HG03432 (cell line): Measurements from ENCODE around the gene KLF13.

ENCODE experiments used
- ATAC-seq: cut with Tn5 transposase; IDR thresholded peaks from one replicate; pipeline ENCODE4 v1.9.1; 2021; ENCODE audit warnings: mild to moderate bottlenecking, moderate library complexity; ENCODE audit not compliant: unreplicated experiment

The KLF13 gene

GRCh38 chr15:31326156-31326874 lies at the start of gene KLF13:
TSS of gene KLF13 (plus strand) at chr15:31326835. CDS start at chr15:31327213, 378 bp downstream.
- peak; percentile 66 for ATAC-seq

- ATAC-seq, result no peak
These were observed 49.1 kb upstream of the KLF13 start for GRCh38 chr15:31277335-31278060.

DNA sequence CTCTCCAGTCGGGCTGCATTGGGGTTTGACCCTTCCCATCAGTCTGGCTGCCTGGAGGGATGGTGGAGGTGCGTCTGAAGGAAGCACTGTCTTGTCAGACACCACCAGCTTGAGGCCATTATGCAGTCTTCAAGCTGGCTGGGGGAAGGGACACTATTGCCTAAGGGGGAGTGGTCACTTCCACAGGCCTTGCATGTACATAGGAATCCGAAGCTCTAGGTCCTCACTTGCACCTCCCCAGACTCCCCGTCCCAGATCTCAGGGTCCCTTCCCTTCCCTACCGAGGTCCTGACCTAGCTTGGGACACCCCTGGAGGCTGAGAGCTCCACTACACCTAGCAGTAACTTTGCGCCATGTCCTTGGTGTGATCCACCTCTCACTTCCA lies 48.6 kb upstream of the KLF13 start:
- no peak for ATAC-seq

DNA sequence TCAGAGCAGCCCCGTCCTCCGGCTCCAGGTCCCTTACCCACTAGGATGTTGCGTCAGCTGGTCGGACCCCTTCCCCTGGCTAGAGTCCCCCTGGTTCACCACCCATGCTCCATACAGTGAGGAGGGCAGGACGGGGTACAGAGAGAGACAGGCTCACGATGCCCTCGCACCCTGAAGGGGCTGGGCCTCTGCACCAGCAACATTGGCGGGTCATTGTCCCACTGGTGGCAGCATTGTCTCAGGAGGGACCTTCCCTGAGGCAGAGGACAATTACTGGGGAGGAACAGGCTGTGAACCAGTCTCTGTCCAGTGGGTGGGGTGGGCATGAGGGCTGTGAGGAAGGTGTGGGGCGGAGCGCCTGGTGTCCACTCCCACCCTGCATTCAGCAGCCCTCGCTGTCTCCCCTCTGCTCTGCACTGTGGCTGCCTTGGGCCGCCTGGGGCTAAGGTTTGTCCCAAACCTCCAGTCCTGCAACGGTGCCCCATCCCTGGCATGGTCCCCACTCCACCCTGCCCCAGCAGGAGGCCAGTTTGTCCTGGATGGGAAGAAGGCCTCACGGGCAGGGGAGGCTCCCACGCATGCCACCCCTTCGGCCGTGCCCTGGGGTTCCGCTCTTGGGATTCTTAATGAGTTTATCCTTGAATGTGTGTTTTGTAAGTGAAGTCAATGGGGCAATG lies 48.0 kb upstream of the KLF13 start:
- ATAC-seq, result no peak

DNA sequence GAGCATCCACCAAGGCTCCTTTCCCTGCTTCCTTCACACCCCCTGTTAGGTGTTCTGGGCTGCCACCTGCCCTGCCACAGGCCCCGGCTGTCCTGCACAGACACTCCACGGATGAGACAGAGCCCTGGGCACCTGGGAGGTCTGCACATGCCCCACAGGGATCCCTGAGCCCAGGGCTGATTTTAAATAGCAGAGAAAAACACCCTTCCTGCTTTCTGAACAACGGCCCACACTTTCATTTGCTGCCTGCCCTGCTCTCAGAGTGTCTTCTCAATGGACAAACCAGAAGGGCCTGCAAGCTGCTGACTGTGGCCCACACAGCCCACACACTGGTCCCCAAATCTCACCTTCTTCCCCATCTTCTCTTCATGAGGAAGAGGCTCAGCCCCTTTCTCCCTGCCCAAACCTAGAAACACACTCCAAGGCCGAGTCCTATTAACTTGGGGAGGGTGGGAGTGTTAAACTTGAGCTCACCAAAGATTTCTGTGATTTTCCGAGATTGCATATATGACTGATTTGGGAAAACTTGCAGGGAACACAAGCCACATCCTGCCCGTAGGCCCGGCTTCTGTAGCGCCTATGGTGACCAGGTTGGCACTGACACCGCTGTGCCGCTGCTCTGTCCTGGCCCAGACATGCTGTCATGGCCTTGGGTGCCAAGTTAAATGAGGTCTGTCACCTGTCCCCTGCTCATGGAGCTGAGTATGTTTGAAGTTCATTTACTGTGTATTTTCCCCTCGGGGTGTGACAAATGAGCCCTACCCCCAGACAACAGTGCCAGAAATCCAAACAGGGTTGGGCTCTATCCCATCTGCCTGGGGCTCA lies 47.2 kb upstream of the KLF13 start:
- no peak for ATAC-seq

DNA sequence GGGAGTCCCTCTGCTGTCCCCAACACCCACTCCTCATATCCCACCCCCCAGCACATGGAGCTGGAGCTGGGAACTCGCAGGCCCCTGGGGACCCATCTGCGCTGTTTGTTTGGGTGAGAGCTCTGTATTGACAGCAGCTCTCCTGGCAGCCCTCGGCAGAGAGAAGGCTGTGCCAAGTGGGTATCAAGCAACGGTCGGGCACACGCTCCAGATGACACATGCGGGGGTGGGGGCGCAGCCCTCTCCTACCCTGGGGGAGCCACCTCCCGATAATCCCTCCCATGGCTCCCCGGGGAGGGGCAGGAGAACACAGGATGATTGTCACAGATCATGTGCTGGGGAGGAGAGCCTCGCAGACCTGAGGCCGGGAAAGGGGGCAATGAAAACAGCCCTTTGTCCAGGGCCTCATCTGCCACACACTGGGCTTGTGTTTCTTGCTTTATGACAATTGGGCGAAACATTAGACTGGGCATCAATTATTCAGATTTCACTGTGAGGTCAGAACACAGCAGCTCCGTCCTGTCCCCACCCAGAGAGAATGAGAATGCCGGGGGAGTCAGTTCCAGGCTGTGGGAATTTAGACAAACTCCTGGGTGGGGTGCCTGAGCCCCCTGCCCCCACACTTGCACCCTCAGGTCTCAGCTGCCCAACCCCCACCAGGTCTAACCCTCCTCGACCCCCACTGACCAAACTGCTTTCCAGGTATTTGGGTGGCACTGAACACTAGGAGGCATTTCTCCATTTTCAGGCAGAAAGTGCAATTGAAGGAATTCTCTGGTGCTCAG lies 46.4 kb upstream of the KLF13 start:
- no peak for ATAC-seq

DNA sequence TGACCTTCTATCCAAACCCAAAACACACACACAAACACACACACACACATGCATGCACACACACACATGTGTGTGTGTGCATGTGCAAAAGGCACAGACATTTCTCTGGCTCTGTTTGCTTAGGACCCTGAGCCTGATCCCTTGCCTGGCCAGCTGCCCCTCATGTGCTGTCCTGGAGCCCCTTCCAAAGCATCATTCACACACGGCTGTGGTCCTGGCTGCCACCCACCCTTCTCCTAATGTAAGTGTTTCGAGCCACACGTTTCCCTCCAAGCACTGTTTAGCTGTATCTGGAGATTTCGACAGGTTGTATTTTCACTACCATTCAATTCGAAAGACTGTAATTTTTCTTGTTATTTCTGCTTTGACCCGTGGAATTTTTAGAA lies 45.8 kb upstream of the KLF13 start:
- no peak for ATAC-seq

DNA sequence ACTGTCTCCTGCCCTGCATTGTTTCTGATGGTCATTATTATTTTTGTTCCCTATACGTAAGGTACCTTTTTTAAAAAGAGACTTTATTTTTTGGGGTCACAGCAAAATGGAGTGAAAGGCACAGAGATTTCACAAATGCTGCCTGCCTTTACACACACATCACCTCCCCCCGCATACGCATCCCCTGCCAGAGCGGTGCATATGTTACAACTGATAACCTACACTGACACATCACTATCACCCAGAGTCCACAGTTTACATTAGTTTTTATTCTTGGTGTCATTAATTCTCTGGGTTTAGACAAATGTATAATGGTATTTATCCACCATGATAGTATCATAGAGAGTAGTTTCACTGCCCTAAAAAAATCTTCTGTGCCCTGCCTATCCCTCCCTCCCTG lies 43.6 kb upstream of the KLF13 start:
- ATAC-seq, result no peak

DNA sequence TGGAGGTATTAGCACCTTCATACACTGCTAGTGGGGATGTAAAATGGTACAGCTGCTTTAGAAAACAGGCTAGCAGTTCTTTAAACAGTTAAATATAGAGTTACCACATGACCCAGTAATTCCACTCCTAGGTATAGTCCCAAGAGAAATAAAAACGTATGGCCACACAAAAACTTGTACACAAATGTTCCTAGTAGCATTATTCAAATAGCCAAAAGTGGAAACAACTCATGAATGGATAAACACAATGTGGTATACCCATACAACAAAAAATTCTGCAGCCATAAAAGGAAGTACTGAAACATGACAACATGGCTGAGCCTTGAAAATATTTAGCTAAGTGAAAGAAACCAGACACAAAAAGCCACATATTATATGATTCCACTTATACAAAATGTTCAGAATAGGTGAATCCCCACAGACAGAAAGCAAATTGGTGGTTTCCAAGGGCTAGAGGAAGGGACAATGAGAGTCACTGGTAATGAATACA lies 40.8 kb upstream of the KLF13 start:
- peak; percentile 69 for ATAC-seq

DNA sequence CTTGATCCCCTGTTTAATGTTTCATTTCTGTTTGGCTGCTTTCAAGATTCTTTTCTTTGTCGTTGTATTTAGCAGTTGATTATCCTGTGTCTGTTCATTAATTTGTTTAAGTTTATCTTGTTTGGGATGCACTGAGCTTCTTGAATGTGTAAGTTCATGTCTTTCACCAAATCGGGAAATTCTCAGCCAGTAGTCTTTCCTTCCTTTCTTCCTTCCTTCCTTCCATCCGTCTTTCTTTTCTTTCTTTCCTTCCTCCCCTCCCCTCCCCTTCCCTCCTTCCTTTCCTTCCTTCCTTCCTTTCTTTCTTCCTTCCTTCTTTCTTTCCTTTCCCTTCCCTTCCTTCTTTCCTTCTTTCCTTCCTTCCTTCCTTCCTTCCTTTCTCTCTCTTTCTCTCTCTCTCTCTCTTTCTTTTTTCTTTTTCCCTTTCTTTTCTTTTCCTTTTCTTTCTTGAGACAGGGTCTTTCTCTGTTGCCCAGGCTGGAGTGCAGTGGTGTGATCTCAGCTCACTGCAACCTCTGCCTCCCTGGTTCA lies 35.5 kb upstream of the KLF13 start:
- no peak for ATAC-seq

DNA sequence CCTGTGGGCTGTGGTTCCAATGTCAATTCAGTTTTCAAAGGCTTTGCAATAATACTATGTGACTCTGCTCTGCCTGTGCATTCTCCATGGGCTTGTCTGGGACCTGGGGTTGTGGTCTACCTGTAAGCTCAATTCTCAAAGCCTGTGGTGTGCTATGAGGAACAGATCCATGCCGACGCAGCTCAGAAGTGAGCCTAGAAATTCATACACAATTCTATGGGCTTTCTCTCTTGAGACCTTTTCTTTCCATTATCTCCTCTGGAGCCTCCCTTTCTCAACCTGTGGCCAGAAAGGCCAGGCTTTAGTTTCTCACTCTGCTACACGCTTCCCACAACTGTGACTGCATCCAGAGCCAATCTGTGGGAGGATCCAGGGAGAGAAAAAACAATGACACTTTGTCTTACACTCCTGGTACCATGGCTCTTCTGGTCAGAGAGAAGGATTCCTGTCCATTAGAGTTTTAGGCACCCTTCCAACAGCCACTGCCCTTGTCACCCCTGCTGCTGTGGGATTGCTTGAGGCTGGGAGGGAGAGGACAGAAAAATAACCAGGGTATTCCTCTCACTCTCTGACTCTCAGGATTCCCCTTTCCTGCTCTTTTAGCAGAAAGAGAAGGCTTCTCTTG lies 34.1 kb upstream of the KLF13 start:
- no peak for ATAC-seq

GRCh38 chr15:31293655-31294054 lies 33.0 kb upstream of the KLF13 start:
- no peak for ATAC-seq

DNA sequence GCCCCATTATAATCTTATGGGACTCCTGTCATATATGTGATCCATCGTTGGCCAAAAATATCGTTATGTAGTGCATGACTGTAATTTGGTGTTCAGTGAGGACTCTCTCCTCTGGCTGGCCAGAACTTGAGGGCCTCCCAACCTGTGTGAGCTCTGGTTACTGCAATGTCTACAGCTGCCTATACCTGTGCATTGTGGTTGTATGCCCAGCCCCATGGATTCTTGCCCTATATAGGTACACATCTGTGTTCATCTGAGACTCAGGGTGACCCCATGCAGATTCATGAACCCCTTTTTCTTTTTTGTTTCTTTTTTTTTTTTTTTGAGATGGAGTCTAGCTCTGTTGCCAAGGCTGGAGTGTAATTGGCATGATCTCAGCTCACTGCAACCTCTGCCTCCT lies 32.6 kb upstream of the KLF13 start:
- no peak for ATAC-seq

DNA sequence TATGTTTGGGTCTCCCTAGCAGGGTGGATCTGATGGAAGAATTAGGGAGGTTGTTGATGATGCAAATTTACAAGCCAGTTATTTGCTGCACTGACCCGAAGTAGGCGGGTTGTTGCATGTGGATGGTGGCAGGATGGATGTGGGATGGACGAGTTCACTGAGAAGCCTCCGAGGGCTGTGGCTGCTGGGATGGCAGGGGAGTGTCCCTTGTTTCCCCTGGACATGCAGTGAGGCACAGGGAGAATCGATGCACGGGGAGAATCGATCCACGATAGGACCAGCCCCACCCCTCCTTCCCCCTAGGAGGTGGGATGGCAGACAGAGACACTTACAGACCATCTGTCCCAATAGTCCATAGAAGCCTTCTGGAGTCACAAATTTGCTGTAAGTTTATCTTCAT lies 31.0 kb upstream of the KLF13 start:
- no peak for ATAC-seq

- ATAC-seq, result no peak
These were observed 30.4 kb upstream of the KLF13 start for GRCh38 chr15:31296219-31296645.

DNA sequence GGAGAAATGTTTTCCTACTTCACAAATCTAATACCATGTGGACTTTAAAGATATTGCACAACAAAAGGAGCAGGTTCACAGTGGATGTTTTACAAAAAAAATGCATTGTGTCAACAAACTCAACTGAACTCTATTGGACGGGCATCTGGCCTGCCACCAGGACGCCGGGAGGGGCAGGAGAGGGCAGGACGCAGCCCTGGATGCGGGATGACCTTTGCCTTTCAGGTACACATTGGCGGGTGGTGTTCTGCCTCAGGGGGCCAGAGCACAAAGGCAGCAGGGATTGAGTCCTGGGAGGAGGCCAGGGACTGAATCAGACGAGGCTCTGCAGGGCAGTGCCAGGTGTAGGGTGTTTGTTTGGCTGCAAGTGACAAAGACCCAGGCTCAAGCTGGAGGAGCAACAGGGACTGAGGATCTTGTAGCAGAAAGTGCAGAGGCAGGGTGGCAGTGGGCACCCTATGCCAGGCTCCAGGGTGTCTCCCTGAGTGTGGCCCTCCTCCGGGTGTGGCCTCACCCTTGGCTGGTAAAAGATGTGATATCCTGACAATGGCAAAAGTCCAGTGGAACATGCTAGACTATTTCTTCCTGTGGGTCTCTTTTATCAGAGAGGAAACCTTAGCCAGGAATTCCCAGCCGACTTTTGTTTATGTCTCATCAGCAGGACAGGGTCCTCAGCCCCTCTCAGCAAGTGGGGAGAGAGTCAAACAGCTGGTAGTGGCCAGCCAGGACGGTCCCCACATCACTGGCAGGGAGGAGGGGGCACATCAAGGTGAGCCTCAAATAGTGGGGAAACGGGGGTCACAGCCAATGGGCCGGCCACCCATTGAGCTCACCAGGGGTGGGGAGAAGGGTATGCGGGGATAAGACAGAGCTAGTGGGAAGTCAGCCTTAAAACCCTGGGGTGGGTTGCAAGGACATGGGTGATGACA lies 29.7 kb upstream of the KLF13 start:
- ATAC-seq, result no peak

DNA sequence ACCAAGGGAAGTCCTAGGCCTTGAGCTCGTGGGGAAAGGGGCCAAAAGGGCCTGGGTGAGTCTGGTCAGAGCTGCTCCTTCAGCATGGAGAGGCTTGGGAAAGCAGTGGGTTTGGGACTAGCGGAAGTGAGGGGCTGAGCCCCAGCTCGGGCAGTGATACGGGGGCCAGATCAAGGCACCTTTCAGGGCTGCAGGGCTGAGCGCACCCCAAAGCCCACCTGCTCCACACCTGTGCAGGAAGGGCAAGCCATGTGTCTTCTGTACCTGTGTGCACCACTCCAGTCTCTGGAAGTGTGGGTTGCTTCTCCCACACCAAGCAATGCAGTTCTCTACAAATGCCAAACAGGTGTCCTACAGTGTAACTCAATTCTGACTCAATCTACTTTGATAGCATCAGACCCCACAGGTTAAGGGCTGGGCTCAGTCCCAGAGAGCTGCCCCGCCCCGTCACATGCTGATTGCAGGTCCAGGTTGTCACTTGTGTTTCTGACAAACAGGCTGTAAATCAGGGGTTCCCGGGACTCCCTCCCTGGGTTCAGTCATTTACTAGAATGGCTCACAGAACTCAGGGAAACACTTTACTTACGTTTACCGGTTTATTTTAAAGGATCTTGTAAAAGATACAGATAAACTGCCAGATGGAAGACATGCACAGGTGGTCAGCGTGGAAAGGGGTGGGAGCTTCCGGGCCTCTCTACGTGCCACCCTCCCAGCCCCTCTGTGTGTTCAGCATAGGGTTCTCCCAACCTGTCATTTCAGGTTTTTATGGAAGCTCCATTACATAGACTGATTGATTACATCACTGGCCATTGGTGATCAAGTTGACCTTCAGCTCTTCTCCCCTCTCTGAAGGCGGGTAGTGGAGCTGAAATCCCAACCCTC lies 28.8 kb upstream of the KLF13 start:
- ATAC-seq, result no peak
